B cell (primary cell): ENCODE results near the gene PDGFA. TPM values are rescaled to one million over a fixed set of nuclear protein-coding genes. Genes with fewer than 3 reads are reported as not detected.

ENCODE experiments used
- ATAC-seq: fragments of 200-7000 bp; cut with Tn5 transposase; one replicate; pipeline ENCODE4 v1.10.0; 2021; ENCODE audit warnings: low read depth, mild to moderate bottlenecking, moderate number of reproducible peaks, moderate library complexity
- CTCF ChIA-PET: fragments of 350-600 bp; sonication (Branson Sonifier 250); formaldehyde crosslinking; loops from one replicate; lab custom pipeline; 2021; ENCODE audit warnings: antibody characterized with exemption, inconsistent platforms; lab: Charles Lee
- POLR2A ChIA-PET: fragments of 350-600 bp; sonication (Branson Sonifier 250); formaldehyde crosslinking; loops from one replicate; lab custom pipeline; 2021; ENCODE audit warnings: antibody characterized with exemption; lab: Charles Lee
- DNase-seq: peaks from one replicate; pipeline ENCODE4 v3.0.0; 2013
- H2AFZ ChIP-seq: 2 replicates; pipeline ENCODE4 v1.6.1; 2012; ENCODE audit warnings: mild to moderate bottlenecking, low read depth, low read length; ENCODE audit not compliant: insufficient read depth, poor library complexity, severe bottlenecking
- H3K27ac ChIP-seq, 2 donors: 1 replicate in 1 of 2; 2 replicates in 1 of 2; pipeline ENCODE4 v1.5.1; 2012 to 2013; ENCODE audit warnings: low read length in 2 of 2, mild to moderate bottlenecking in 2 of 2, moderate library complexity in 1 of 2
- H3K27me3 ChIP-seq, 4 experiments: fragments of 200-600 bp in 1 of 4; sonication (generic) in 1 of 4; replicated peaks in 1 of 4; 1 replicate in 2 of 4; 2 replicates in 2 of 4; pipeline versions ENCODE4 v1.6.1 to v1.7.0; 2013 to 2016; ENCODE audit warnings: low read length in 3 of 4, mild to moderate bottlenecking in 2 of 4, mixed read lengths in 1 of 4, moderate library complexity in 1 of 4; ENCODE audit not compliant: insufficient read depth in 4 of 4, control insufficient read depth in 3 of 4; ENCODE audit errors: control extremely low read depth in 1 of 4
- H3K36me3 ChIP-seq, 2 experiments: replicated peaks in 1 of 2; 1 replicate in 1 of 2; 2 replicates in 1 of 2; pipeline versions ENCODE4 v1.6.1 to v1.7.1; 2013; ENCODE audit warnings: low read length in 1 of 2; ENCODE audit not compliant: insufficient read depth in 2 of 2, control insufficient read depth in 1 of 2; ENCODE audit errors: control extremely low read depth in 1 of 2, extremely low read depth in 1 of 2
- H3K4me1 ChIP-seq, 2 donors: fragments of 200-600 bp in 1 of 2; sonication (generic) in 1 of 2; 1 replicate in 1 of 2; 2 replicates in 1 of 2; pipeline versions ENCODE4 v1.5.1 to v1.6.1; 2013 to 2017; ENCODE audit warnings: low read length in 2 of 2; ENCODE audit not compliant: control insufficient read depth in 2 of 2, insufficient read depth in 2 of 2
- H3K4me2 ChIP-seq: replicated peaks from 2 replicates; pipeline ENCODE3; 2012; ENCODE audit warnings: mild to moderate bottlenecking, low read depth, low read length; ENCODE audit not compliant: poor library complexity, severe bottlenecking
- H3K4me3 ChIP-seq, 5 experiments: fragments of 200-600 bp in 1 of 5; sonication (generic) in 1 of 5; 1 replicate in 3 of 5; 2 replicates in 2 of 5; pipeline versions ENCODE4 v1.5.1 to v1.7.0; 2011 to 2016; ENCODE audit warnings: low read length in 4 of 5, mild to moderate bottlenecking in 4 of 5, low read depth in 2 of 5, control low read depth in 1 of 5, moderate library complexity in 1 of 5; ENCODE audit not compliant: insufficient read depth in 1 of 5; ENCODE audit errors: control extremely low read depth in 1 of 5, extremely low read depth in 1 of 5
- H3K79me2 ChIP-seq: fragments of 200-600 bp; sonication (generic); one replicate; pipeline ENCODE4 v1.6.0; 2016; ENCODE audit warnings: low read length; ENCODE audit not compliant: control insufficient read depth, insufficient read depth
- H3K9ac ChIP-seq: fragments of 200-600 bp; sonication (generic); 2 replicates; pipeline ENCODE4 v1.6.1; 2017; ENCODE audit warnings: mild to moderate bottlenecking, low read length, moderate library complexity
- H3K9me3 ChIP-seq, 3 donors: one replicate each; pipeline versions ENCODE4 v1.6.1 to v1.7.1; 2013; ENCODE audit warnings: low read length in 2 of 3; ENCODE audit not compliant: control insufficient read depth in 2 of 3, insufficient read depth in 1 of 3; ENCODE audit errors: control extremely low read depth in 1 of 3
- H4K20me1 ChIP-seq: 2 replicates; pipeline ENCODE4 v1.6.0; 2012; ENCODE audit warnings: mild to moderate bottlenecking, low read length; ENCODE audit not compliant: insufficient read depth, control insufficient read depth, poor library complexity, severe bottlenecking
- H3K27ac Mint-ChIP-seq: one replicate; pipeline ENCODE4 v1.8.0; 2021; ENCODE audit warnings: mixed read lengths
- H3K27me3 Mint-ChIP-seq: one replicate; pipeline ENCODE4 v1.8.0; 2021; ENCODE audit warnings: mixed read lengths
- H3K4me1 Mint-ChIP-seq: one replicate; pipeline ENCODE4 v1.8.0; 2021; ENCODE audit warnings: mixed read lengths
- H3K4me3 Mint-ChIP-seq: one replicate; pipeline ENCODE4 v1.8.0; 2021; ENCODE audit warnings: mixed read lengths
- H3K9me3 Mint-ChIP-seq: one replicate; pipeline ENCODE4 v1.8.0; 2022; ENCODE audit warnings: mixed read lengths; ENCODE audit not compliant: insufficient read depth
- CTCF ChIP-seq: fragments of 200-600 bp; IDR thresholded peaks from one replicate; pipeline ENCODE4 v1.8.0; 2022; ENCODE audit warnings: antibody characterized with exemption, mild to moderate bottlenecking
- EZH2 ChIP-seq: IDR thresholded peaks from 2 replicates; pipeline ENCODE4 v1.6.1; 2012; ENCODE audit warnings: borderline replicate concordance, low read depth, mild to moderate bottlenecking, moderate library complexity, low read length; ENCODE audit not compliant: insufficient read depth, poor library complexity, severe bottlenecking
- WGBS: methylation state at CpG from one replicate; pipeline ENCODE4 v1.1.5; 2013; ENCODE audit warnings: missing lambda C conversion rate; ENCODE audit not compliant: insufficient coverage; 5-methylcytosine and 5-hydroxymethylcytosine counted together
- intact Hi-C: fragments of 100-400 bp; cut with micrococcal nuclease; formaldehyde crosslinking; loops from one replicate; pipeline ENCODE4 v1.10.0; 2022
- polyA plus RNA-seq: library from polyadenylated mRNA; depleted of rRNA; stranded (reverse); fragments of >200 nt; gene quantifications from 2 replicates; pipeline ENCODE4 v1.2.3, GENCODE V29; 2012
- total RNA-seq, 2 donors: library from RNA; stranded (reverse); fragments of 120-200 nt in 1 of 2; gene quantifications; 1 replicate in 1 of 2; 2 replicates in 1 of 2; pipeline versions ENCODE4 v1.2.3 to v1.2.4, GENCODE V29; 2013 to 2022

PDGFA gene
- total and polyA plus RNA-seq, 2 donors (not counting 1 experiment from before 2014, with no cell fraction given): 0.36 to 1.5 TPM

GRCh38 chr7:533266-533665 is 13.6 kb upstream of the PDGFA start:
- Histone ChIP-seq H3K27me3 (no peaks in the 10 kb centered on the region), H3K9me3 (peaks cover 0 to 12% (median 0%) of the 10 kb centered on the region in 3 donors), H3K4me3 (no peak overlapping the region), H3K4me1 (peaks cover 0 to 5% of the 10 kb centered on the region in 2 donors), H2AFZ (no peak overlapping the region), H4K20me1 (no peaks in the 10 kb centered on the region), H3K9ac (no peak overlapping the region), H3K4me2 (no peak overlapping the region), H3K36me3 (no peaks in the 10 kb centered on the region), H3K27ac (no peak overlapping the region), H3K79me2 (no peaks in the 10 kb centered on the region)
- ChIA-PET CTCF (no interaction called here), POLR2A (no interaction called here)
- no peak overlapping the region for H3K4me3 Mint-ChIP-seq
- no peaks in the 10 kb centered on the region for H3K9me3 Mint-ChIP-seq
- peaks cover 15% of the 10 kb centered on the region for H3K4me1 Mint-ChIP-seq
- peaks cover 5% of the 10 kb centered on the region for H3K27me3 Mint-ChIP-seq
- 82% methylated on average over 17 of the region's 17 CpGs for WGBS
- intact Hi-C loops: no loop called here
- no peak overlapping the region for H3K27ac Mint-ChIP-seq
- no peak for DNase-seq
- ATAC-seq: no peak
- TF ChIP-seq CTCF (no peak), EZH2 (no peak)

DNA sequence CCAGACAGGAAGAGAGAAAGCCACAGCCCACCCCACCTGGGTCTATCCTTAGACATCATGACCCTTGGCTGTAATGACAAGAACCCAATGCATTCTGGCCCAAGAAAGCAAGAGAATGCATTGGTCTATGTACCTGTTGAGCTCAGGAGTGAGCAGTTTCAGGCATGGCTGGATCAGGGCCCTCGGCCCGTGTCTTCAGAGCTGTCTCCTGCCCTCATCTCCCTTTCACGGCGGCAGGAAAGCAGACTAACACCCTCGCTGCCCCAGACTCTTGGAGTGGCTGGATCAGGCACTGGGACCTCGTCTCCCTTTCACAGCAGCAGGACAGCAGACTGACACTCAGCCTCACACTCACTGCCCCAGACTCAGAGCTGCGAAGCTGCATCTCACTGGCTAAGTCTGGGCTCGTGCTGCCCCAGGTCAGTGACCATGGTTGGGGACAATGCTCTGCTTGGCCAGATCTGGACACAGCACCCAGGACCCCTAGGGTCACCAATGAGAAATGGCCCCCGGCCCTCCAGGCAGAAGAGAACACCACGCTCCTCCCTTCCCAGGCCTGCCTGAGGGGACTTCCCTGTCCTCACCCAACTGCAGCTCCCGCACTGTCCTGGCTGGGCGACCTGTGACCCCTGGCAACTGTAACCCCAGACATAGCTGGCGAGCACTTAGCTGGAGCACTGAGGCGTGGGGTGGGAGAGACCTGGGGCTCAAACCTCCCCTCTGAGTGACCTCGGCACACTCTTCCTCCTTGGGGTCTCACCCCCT is 12.9 kb upstream of the PDGFA start:
- ATAC-seq (no peak), DNase-seq (no peak)
- Histone ChIP-seq H3K27ac (no peak overlapping the region), H4K20me1 (no peaks in the 10 kb centered on the region), H3K4me1 (peaks cover 0 to 5% of the 10 kb centered on the region in 2 donors), H3K36me3 (no peaks in the 10 kb centered on the region), H3K4me3 (no peak overlapping the region), H3K79me2 (no peaks in the 10 kb centered on the region), H3K4me2 (no peak overlapping the region), H3K9ac (no peak overlapping the region), H3K9me3 (peaks cover 0 to 12% (median 0%) of the 10 kb centered on the region in 3 donors), H3K27me3 (no peaks in the 10 kb centered on the region), H2AFZ (no peak overlapping the region)
- no peaks in the 10 kb centered on the region for H3K9me3 Mint-ChIP-seq
- peaks cover 5% of the 10 kb centered on the region for H3K27me3 Mint-ChIP-seq
- intact Hi-C loops: no loop called here
- POLR2A ChIA-PET: no interaction called here
- TF ChIP-seq CTCF: no peak
- TF ChIP-seq EZH2: no peak
- CTCF ChIA-PET: no interaction called here
- 88% methylated on average over 14 of the region's 15 CpGs for whole genome bisulfite sequencing
- H3K4me1 Mint-ChIP-seq: peaks cover 15% of the 10 kb centered on the region
- H3K27ac Mint-ChIP-seq: no peak overlapping the region
- no peak overlapping the region for H3K4me3 Mint-ChIP-seq
